Kidney (tissue), 14 donors: ENCODE data around the gene EIF2S3B. TPM values are rescaled to one million over a fixed set of nuclear protein-coding genes. Genes with fewer than 3 reads are reported as not detected.
A peak's percentile ranks its signal among the peaks of the same experiment; 100 is the strongest.

Experiments used
- DNase-seq, 5 donors: peaks; one replicate each; pipeline ENCODE4 v3.0.0-alpha.2; 2013 to 2020
- FAIRE-seq: peaks from 2 replicates; lab custom pipeline; 2012; peaks lifted over from hg19 to GRCh38; lab: Jason Lieb, UNC
- H3K27ac ChIP-seq, 2 donors: one replicate each; pipeline ENCODE4 v1.7.0; 2013; ENCODE audit warnings: low read depth in 2 of 2, low read length in 2 of 2, inconsistent platforms in 1 of 2
- H3K27me3 ChIP-seq: one replicate; pipeline ENCODE4 v1.7.1; 2013; ENCODE audit warnings: low read length, inconsistent platforms; ENCODE audit not compliant: control insufficient read depth, insufficient read depth
- H3K36me3 ChIP-seq, 3 donors: one replicate each; pipeline versions ENCODE4 v1.7.0 to v1.7.1; 2013; ENCODE audit warnings: low read length in 3 of 3, control low read depth in 1 of 3, inconsistent platforms in 1 of 3; ENCODE audit not compliant: insufficient read depth in 3 of 3, control insufficient read depth in 2 of 3
- H3K4me1 ChIP-seq, 3 donors: one replicate each; pipeline versions ENCODE4 v1.7.0 to v1.7.1; 2013; ENCODE audit warnings: low read length in 3 of 3, inconsistent platforms in 1 of 3, low read depth in 1 of 3; ENCODE audit not compliant: control insufficient read depth in 2 of 3, insufficient read depth in 2 of 3
- H3K4me3 ChIP-seq, 3 donors: one replicate each; pipeline versions ENCODE4 v1.7.0 to v1.8.1; 2013; ENCODE audit warnings: low read length in 3 of 3, control low read depth in 1 of 3, inconsistent platforms in 1 of 3
- H3K9ac ChIP-seq, 3 donors: one replicate each; pipeline versions ENCODE4 v1.7.0 to v1.7.1; 2013; ENCODE audit warnings: low read length in 3 of 3, control low read depth in 1 of 3, inconsistent platforms in 1 of 3
- H3K9me3 ChIP-seq, 3 donors: one replicate each; pipeline versions ENCODE4 v1.7.0 to v1.7.1; 2013; ENCODE audit warnings: low read length in 3 of 3, control low read depth in 1 of 3, inconsistent platforms in 1 of 3; ENCODE audit not compliant: control insufficient read depth in 2 of 3, insufficient read depth in 1 of 3
- intact Hi-C: fragments of 100-400 bp; cut with DNase I; formaldehyde crosslinking; loops from one replicate; pipeline ENCODE4 v1.11.1; 2022
- polyA plus RNA-seq: library from polyadenylated mRNA; stranded (reverse); fragments of 350-450 nt; fragmentation: Illumina TruSeq; extraction: RNeasy Lipid Tissue Mini Kit (QIAGEN cat#74804); gene quantifications from one replicate; pipeline ENCODE4 v1.2.3, GENCODE V29; 2014; ENCODE audit warnings: low read depth, low replicate concordance; ENCODE audit not compliant: insufficient read depth
- total RNA-seq: library from RNA; stranded (reverse); fragmentation: NEBNext Ultra II Directional; extraction: Animal tissue kit (Norgen Biotek cat#: 25700); gene quantifications from one replicate; pipeline ENCODE4 v1.2.1, GENCODE V29; 2021
- TF ChIP-seq, protein P1 (sequence below): IDR thresholded peaks from 3 replicates; pipeline ENCODE4 v1.5.1; 2012; ENCODE audit warnings: mild to moderate bottlenecking, moderate library complexity, borderline replicate concordance; ENCODE audit not compliant: insufficient read depth; ENCODE audit errors: extremely low read depth
- donor health status: control.
- donor health status: control.
- donor health status: control.
- donor health status: control.
- donor health status: control.
- donor health status: DM: yes; HTN: yes; CAD: no.
- donor health status: Normal renal cell carcinoma (clear cell type).

The EIF2S3B gene
- total and polyA plus RNA-seq, 2 donors from 2014 or later, result 1.5 TPM; not detected in 1

DNA sequence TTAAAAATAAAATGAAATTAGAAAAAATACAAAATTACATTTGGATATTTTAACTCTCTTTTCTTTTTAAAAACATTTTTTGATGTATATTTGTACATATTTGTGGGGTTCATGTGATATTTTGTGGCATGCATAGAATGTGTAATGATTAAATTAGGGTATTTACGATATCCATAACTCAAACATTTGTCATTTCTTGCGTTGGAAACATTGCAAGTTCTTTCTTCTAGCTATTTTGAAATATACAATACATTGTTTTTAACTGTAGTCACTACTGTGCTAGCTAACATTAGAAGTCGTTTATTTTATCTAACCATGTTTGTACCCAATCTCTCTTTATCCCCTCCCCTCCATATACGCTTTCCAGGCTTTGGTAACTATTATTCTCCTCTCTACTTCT is 13.9 kb upstream of the EIF2S3B start:
- no peak for DNase-seq
- TF ChIP-seq, protein P1, sequence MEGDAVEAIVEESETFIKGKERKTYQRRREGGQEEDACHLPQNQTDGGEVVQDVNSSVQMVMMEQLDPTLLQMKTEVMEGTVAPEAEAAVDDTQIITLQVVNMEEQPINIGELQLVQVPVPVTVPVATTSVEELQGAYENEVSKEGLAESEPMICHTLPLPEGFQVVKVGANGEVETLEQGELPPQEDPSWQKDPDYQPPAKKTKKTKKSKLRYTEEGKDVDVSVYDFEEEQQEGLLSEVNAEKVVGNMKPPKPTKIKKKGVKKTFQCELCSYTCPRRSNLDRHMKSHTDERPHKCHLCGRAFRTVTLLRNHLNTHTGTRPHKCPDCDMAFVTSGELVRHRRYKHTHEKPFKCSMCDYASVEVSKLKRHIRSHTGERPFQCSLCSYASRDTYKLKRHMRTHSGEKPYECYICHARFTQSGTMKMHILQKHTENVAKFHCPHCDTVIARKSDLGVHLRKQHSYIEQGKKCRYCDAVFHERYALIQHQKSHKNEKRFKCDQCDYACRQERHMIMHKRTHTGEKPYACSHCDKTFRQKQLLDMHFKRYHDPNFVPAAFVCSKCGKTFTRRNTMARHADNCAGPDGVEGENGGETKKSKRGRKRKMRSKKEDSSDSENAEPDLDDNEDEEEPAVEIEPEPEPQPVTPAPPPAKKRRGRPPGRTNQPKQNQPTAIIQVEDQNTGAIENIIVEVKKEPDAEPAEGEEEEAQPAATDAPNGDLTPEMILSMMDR, result no peak
- Histone ChIP-seq H3K36me3 (no peaks in the 10 kb centered on the region), H3K4me3 (no peak overlapping the region), H3K9me3 (no peaks in the 10 kb centered on the region), H3K27me3 (no peaks in the 10 kb centered on the region), H3K27ac (no peak overlapping the region), H3K4me1 (no peaks in the 10 kb centered on the region), H3K9ac (no peak overlapping the region)
- intact Hi-C loops, result no loop called here
- peak; percentile 13 for FAIRE-seq

DNA sequence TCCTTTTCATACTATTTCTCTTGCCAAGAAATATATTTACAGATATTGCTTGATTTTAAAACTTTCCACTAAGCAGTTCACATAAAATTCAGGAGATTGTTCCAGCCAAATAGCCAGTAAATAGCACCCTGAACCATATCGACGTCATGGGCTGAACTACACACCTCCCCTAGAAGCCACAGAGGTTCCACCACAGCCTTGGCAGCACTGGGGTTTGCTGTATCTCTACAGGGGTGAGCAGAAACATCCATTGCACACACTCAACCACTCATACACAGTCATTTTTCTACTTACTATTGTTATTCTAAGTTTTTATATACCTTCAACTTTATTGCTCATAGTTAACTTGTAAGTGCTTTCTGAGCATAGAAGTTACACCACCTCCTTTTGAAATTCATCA is 8.1 kb upstream of the EIF2S3B start:
- Histone ChIP-seq H3K27ac (no peak overlapping the region), H3K9ac (no peak overlapping the region), H3K27me3 (no peaks in the 10 kb centered on the region), H3K4me1 (no peaks in the 10 kb centered on the region), H3K36me3 (no peaks in the 10 kb centered on the region), H3K4me3 (no peak overlapping the region), H3K9me3 (no peaks in the 10 kb centered on the region)
- TF ChIP-seq, protein P1, result no peak
- FAIRE-seq, result no peak
- intact Hi-C loops, result no loop called here
- DNase-seq, result no peak

DNA sequence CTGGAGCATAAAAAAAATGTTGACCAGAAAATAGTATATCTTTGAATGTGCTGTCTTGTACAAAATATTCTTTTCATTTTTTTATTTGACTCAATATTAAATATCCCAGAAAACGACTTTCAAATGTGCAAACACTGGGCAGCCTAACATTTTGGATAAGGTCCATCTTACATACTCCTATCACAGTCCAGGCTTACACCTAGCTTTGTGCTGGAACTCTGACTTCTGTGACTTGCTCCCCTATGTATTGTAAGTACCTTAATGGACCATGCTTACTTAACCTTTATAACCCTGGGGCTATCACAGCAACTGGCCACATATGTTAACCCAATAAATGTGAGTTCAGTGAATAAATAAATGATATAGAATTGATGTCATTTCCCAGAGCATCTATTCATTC is 7.6 kb upstream of the EIF2S3B start:
- Histone ChIP-seq H3K9ac (no peak overlapping the region), H3K27ac (no peak overlapping the region), H3K27me3 (no peaks in the 10 kb centered on the region), H3K36me3 (no peaks in the 10 kb centered on the region), H3K4me1 (no peaks in the 10 kb centered on the region), H3K9me3 (no peaks in the 10 kb centered on the region), H3K4me3 (no peak overlapping the region)
- TF ChIP-seq, protein P1, result no peak
- FAIRE-seq (no peak), DNase-seq (no peak)
- intact Hi-C loops, result no loop called here

DNA sequence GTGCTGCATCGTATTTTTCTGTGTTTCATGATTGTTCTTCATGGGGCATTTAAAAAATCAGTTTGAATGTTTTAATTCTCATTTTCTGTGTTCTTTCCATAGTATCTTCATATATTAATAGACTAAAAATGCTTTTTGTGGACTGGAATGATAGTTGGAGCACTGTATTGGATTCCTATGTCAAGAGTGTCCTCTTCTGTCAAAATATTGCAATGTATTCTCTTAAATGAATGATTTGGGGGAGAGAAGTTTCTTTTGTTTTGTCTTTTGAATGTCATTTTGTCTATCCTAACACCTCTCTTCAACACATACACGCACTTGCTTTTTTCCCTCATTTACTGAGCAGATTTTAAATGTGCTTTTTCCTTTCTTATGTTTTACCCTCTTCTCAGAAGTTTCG is 4.7 kb upstream of the EIF2S3B start:
- Histone ChIP-seq H3K4me3 (no peak overlapping the region), H3K9me3 (no peaks in the 10 kb centered on the region), H3K36me3 (no peaks in the 10 kb centered on the region), H3K27me3 (no peaks in the 10 kb centered on the region), H3K4me1 (no peaks in the 10 kb centered on the region), H3K27ac (no peak overlapping the region), H3K9ac (no peak overlapping the region)
- DNase-seq (no peak), FAIRE-seq (no peak)
- intact Hi-C loops, result no loop called here
- TF ChIP-seq, protein P1, result no peak
